GM19397 (cell line): ENCODE data around the gene GALR2.
"Not testable (repeated sequence)": the region's sequence is repeated elsewhere in the genome, so short reads cannot be mapped to it uniquely, and the experiment has no call there.

Experiments used
- ATAC-seq: cut with Tn5 transposase; IDR thresholded peaks from one replicate; pipeline ENCODE4 v1.9.1; 2021; ENCODE audit warnings: mild to moderate bottlenecking, moderate library complexity; ENCODE audit not compliant: unreplicated experiment

GALR2 gene

DNA sequence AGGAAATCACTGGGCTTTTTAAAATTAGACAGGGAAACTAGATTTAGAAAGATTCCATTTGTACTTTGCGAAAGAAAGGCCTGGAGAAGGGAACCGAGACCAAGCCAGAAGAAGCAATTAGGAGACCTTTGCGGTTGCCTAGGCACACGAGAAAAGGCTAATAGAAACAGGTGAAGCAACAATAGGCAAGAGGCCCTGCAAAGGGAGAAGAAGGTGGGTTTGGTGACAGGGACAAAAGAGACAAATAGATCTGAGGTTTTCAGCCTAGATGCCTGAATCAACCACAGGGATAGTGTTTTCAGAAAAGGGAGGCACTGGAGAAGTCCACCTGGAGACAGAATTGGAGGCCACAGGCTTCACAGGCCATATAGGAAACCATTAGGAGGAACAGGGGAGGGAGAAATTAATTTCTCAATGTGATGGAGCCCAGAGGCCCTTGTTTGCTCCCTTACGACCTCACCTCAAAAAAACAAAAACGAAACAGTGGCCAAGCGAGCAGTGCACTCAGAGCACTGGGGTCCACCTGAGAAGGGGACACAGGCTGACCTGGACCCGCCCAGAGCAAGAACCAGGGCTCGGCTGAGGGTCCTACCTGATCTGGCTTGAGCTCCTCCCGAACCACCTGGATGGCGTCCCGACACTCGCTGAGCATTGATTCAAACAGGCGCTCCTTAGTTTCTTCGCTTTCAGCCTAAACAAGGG lies 24.6 kb upstream of the GALR2 start:
- ATAC-seq = no peak

DNA sequence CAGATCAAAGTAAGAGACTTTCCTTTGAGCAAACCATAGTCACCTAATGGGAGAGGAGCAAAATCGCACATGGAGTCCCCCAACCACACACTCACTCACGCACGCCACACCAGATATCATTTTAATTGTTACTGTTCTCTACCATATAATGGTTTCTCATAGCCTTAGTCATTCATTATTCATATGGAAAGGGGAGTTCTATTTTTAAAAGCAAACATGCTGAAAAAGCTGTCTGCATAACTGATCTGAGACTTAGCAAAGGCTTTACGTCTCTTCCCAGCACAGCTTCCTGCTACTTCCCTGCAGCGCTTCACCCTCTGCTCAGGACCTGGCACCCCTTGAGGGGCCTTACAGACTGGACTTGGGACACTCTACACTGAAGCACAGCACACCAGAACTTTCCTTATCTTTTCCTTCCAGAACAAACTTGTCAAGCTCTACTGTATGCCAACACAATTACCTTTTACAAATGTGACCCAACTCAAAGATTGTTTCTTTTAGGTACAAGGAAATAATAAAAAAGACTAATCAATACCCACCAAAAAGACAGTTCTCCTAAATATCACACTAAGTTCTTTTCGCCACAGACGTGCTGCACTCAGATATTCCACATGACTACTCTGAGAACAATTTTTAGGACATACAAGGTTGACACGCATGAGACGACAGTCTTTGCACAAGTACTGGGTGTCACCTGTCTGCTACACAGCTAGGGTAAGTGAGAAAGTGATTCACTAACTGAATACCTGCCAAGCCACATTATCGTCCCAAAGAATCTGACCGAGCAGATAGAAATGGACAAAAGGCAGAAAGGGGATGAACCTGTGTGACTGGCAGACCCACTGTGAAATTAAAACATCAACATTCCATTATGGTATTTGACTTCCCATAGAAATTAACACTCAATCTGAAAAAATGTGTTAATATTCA lies 23.8 kb upstream of the GALR2 start:
- no peak for ATAC-seq

DNA sequence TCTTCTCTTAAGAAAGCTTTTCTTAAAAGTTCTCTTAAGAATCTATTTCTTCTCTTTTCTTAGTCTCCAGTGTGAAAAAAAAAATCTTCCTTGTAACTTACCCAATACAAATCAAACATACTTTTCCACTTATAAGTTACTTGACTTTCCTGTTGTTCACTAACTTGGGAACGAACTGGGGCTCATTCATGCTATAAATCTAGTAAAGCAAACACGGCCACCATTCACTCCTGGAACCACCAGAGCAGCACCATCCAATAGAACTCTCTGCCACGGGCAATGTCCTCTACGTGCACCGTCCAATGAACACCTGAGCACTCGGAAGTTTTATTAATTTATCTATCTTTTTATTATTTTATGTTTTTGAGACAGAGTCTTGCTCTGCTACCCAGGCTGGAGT lies 23.0 kb upstream of the GALR2 start:
- no peak for ATAC-seq

DNA sequence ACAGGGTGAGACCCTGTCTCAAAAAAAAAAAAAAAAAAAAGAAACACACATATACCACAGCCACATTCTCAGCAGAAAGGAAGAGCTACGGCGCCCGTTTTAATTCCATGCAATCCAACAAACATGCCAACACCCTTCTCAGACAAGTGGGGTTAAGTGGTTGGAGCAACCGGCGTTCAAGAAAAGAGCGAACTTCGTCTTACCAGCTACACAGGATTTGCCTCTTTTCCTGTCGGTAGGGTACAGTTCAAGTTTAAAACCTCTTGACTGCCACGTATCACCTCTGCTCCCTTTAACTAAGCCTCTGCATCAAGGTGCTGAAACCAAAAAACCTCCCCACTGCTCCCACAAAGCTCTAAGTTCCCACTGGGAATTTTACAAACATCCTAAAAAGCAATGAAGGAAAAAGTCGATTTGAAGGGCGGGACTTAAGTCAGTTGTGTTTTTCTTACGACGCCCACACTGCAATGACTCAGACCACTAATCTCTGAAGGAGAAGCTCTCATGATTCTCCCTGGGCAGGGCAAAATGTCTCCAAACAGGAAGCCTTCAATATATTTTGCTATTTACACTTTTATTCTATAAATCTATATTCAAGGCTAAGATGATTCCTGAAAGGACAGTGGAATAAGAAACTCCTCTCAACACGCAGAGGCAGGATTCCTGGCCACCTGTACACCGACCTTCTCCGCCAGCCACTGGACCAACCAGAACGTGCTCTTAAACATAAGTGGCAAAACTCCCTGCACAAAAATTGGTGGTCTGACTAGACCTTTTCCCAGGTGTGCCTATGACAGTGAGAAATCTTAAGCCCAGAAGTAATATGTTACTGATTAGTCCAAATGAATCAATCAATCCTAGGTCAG lies 21.1 kb upstream of the GALR2 start:
- no peak for ATAC-seq

DNA sequence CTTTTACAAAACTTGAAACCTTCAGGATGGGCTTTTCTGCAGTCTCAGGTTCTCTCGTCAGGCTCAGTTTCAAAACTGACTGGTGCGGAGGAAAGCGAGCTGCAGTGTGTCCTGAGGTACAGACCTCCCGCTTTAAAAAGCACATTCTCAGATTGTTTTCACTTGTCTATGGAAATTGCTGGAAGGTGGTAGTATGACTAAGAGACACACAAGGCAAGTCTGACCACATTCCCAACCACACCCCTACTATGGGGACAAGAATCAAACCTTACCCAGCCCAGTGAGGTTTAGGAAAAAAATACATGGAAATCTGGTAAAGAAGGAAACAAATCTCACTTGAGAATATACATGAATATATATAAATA lies 20.5 kb upstream of the GALR2 start:
- no peak for ATAC-seq

DNA sequence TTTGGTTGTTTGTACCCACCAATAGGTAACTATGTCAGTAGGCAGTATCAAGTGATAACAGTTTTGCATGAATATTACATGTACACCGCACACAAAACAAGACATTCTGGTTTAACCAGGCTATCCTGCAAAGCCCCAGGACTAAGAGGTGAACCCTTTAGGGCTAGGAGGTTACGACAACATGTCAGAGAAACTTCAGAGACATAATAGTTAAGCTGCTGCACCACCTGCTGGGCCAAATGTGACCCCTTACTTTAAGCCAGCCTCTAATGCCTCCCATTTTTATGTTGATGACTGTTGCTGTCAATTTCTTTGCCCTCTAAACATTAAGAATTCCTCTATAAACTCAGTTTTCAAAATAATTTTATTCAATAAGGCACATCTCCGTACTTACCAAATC lies 17.7 kb upstream of the GALR2 start:
- ATAC-seq = no peak

DNA sequence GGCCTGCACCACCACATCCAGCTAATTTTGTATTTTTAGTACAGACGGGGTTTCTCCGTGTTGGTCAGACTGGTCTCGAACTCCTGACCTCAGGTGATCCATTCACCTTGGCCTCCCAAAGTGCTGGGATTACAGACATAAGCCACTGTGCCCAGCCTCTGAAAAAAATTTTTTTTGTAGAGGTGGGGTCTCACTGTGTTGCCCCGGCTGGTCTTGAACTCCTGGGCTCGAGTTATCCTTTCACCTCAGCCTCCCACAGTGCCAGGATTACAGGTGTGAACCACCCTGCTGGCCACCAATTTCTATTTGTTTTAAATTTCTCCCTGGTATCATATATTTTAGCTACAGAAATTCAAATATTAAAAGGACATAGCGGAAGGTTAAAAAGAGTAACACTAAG lies 16.3 kb upstream of the GALR2 start:
- ATAC-seq = not testable (repeated sequence)

DNA sequence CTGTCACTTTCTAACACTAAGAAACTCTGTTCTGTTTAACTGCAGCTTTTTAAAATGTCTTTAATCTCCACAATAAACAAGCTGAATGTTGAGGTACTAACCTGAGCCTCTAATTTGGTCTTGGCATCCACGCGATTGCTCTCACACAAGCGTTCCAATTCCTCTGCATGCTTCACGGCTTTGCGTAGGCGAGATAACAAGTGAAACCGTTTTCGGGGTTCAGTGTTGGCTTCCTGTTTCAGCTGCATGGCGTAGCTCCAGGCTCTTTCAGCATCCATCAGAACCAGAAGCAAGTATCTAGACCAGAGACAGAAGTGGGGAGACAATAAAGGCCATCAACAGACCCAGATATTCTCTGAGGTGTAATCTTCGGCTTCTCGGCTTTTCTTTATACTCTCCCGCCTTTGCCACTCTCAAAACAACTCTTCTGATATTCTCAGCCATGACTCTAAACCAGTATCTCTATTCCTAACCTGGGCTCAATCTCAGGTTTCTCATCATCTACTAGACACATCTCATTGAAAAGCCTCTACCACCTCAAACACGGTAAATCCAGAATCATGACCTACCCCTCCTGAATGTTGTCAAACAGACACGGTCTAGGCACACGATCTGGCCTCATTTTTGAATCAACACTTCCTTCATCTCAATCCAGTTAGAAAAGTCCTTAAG lies 10.6 kb upstream of the GALR2 start:
- no peak for ATAC-seq

DNA sequence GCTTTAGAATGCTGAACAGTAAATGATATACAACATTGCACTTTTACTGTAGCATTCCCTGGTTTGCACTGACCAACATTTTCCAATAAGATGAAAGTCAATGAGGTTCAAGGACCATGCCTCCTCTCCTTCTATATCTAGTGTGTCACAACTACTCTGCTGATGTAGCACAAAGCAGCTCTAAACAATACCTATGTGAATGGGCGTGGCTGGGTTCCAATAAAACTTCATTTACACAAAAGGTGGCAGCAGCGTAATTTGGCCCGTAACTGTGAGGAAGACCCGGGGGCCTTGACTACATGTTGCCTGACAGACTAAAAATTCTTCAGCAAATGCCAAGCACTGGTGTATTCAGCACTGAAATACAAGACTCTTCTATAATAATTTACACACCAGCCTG lies 8.8 kb upstream of the GALR2 start:
- no peak for ATAC-seq

DNA sequence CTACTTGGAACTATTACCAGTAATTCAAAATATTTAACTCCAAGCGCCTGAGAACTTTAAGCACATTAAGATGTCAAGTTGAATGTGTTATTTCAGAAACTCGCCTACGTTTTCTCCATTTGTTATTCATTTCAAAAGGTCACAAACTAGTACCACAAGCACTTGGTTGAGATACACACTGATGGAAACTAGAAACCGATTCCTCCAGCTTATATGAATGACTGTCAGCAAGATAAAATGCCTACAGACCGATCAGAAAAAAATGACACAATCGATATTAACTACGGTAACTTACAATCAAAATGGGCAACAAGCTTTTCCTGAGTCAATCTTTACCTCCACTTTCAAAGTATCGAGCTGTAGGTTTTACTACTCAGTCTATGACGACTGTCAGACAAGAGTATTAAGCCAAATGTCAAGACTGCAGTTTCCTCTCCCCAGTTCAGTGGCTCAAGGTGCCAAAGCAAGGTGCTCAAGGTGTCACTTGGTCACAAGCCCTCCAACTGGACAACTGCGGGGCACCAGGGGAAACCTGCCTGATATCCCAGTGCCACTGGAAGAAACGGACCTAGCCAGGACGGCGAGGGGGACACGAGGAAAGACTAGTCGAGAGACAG lies 2.9 kb upstream of the GALR2 start:
- no peak for ATAC-seq

DNA sequence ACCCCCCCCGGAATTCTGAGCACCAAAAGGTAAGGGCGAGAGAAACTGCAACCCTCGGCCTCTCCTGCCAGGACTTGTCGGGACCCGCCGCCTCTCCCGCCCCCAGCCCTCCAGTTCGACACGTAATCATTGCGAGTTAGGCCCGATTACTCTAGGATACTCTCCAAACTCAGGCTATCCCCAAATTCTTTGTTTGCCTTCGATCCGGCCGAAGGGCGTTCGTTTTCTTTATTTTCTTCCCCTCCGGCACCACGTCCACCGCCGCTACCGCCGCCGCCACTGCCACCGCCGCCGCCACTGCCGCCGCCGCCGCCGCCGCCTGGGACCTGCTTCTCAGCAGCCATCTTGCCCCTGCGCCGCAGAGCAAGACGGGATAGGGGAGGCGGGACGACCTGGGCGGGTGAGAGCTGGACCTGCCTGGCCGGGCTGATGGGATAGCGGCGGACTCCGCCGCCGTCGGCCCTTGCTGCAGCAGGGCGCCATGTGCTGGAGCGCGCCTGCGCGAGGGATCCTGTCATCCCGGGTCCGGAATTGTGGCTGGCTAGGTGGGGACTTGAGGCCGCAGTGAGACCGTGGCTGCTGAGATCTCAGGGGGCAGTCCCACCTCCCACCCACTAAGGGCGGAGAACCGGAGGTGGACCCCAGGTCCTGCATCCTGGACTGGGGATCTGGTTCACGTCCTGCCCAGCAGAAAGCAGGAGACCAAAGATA lies 2.3 kb upstream of the GALR2 start, which contains the start of gene SRP68:
SRP68 (minus strand) TSS at position 370 of the 711 bp plus-strand sequence; CDS start at position 344, 26 bp downstream.
- peak; percentile 89 for ATAC-seq

DNA sequence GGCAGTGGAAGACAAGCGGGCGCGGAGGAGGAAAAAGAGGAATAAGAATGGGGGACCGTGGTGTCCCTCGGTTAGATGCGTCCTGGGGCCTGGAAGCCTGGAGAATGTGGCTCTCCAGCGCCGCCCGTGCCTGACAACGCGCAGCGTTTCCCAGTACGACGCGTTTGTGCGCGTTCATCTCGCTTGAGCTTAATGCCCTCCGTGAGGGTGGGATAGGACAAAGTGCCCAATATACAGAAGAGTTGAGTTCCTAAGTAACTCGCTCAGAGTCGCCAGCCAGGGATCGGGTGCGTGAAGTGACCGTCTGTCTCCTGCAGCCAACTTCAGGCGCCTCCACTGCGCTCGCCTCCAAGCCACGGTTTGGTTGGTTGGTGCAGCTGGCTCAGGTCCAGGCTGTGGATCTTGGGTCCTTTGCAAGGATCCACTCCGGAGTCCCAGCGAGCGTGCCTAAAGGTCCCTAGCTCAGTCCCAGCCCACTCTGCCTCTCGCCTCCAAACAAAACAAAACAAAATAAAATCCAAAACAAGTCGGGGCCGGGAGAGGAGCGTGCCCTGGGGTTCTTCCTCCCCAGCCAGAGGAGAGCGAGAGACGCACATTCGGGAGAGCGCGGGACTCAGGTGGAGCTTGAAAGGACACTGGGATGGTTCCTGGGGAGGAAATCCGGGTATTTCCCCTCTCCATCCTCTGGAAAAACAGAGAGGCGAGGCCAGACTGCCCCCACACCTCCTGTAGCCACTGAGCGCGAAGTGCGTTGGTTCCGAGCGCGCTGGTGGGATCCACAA lies 974 bp downstream of the GALR2 start:
- no peak for ATAC-seq

DNA sequence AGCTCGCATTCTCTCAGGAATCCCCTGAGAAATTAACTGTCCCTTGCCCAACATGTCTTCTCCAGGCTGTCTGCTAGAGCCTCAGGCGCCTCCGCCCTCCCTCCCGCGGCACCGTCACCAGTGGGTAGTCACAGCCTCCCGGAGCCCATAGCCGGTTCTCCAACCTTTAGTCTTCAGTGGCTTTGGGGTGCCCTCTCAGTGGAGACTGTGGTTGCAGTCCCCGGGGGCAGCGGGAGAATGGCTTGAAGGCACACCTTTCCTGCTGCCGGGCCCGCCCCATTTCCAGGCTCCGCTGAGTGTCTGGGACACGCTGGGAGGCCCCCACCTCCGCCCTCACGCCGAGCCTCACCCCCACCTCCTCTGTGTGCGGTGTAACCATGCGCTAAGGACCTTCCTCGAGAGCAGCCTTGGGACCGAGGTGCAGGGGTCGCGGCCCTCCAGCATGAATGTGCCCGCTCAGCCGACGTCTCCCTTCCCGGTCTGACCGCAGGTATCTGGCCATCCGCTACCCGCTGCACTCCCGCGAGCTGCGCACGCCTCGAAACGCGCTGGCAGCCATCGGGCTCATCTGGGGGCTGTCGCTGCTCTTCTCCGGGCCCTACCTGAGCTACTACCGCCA lies 1.7 kb downstream of the GALR2 start:
- no peak for ATAC-seq

DNA sequence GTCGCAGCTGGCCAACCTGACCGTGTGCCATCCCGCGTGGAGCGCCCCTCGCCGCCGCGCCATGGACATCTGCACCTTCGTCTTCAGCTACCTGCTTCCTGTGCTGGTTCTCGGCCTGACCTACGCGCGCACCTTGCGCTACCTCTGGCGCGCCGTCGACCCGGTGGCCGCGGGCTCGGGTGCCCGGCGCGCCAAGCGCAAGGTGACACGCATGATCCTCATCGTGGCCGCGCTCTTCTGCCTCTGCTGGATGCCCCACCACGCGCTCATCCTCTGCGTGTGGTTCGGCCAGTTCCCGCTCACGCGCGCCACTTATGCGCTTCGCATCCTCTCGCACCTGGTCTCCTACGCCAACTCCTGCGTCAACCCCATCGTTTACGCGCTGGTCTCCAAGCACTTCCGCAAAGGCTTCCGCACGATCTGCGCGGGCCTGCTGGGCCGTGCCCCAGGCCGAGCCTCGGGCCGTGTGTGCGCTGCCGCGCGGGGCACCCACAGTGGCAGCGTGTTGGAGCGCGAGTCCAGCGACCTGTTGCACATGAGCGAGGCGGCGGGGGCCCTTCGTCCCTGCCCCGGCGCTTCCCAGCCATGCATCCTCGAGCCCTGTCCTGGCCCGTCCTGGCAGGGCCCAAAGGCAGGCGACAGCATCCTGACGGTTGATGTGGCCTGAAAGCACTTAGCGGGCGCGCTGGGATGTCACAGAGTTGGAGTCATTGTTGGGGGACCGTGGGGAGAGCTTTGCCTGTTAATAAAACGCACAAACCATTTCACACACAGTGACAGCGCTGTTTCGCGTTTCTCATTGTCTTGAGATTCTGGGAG lies 2.4 kb downstream of the GALR2 start:
- no peak for ATAC-seq

DNA sequence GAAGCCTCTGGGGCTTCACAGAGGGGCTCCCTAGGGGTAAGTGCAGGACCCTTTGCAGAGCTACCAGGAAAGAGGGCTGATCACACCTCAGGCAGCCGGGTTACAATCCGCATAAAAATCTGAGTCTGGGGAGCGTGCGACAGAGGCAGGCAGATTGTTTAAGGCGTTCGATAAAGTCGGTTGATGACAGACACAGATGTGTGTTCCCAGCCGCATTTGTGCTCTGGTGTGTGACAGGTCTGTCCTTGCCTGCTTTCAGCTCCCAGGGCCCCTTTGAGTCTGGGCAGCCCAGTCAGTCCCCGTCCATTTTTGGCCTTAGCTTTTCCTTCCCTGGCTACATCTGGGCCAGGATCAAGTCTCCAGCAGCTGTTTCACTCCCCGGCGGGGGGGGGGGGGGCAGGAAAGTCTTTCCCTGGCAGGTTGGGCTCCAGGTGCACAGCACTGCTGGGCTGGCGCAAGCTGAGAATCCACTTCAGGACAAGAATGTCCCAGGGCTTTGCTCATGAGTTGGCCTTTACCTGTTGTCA lies 3.1 kb downstream of the GALR2 start:
- ATAC-seq = no peak

DNA sequence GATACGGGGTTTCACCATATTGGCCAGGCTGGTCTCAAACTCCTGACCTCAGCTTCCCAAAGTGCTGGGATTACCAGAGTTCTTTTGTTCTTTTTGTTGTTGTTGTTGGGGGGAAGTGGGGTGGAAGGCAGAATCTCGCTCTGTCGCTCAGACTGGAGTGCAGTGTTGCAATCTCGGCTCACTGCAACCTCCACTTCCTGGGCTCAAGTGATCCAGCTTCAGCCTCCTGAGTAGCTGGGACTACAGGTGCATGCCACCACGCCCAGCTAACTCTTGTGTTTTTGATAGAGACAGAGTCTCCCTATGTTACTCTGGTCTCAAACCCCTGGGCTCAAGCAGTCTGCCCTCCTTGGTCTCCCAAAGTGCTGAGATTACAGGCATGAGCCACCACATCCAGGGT lies 3.8 kb downstream of the GALR2 start:
- not testable (repeated sequence) for ATAC-seq

DNA sequence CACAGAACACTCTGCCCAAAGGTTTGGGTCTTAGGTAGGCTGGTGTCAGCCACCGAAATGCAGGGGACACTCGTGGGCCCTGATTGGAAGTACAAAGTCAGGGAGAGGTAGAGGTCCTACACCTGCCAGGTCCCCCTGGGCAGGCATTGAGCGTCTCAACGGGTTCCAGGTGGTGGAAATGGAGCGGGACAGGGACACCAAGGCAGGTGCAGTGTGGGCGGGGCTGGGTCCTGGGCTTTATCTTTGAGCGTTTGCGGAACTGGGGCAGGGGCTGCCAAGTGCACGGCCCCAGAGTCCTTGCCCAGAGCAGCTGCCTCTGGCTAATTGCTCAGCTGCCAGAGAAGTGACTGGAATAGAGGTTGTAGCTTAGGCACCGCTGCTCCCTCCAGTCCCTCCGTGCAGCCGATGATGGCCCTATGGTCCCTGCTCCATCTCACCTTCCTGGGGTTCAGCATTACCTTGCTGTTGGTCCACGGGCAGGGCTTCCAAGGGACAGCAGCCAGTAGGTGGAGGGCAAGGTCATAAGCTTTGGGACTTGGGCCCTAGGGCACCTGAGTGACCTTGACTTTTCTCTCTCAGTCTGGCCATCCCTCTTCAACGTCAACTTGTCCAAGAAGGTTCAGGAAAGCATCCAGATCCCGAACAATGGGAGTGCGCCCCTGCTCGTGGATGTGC lies 4.4 kb downstream of the GALR2 start, which contains the start of gene ZACN:
ZACN (plus strand) TSS at position 323 of the 675 bp plus-strand sequence; CDS start at position 406, 83 bp downstream.
- no peak for ATAC-seq
